HG02759 (cell line): ENCODE measurements around the gene FERMT1.
"Not testable (repeated sequence)": the region's sequence is repeated elsewhere in the genome, so short reads cannot be mapped to it uniquely, and the experiment has no call there.

Experiments used
- ATAC-seq: cut with Tn5 transposase; IDR thresholded peaks from one replicate; pipeline ENCODE4 v1.9.1; 2021; ENCODE audit warnings: mild to moderate bottlenecking, moderate library complexity; ENCODE audit not compliant: unreplicated experiment

The FERMT1 gene

DNA sequence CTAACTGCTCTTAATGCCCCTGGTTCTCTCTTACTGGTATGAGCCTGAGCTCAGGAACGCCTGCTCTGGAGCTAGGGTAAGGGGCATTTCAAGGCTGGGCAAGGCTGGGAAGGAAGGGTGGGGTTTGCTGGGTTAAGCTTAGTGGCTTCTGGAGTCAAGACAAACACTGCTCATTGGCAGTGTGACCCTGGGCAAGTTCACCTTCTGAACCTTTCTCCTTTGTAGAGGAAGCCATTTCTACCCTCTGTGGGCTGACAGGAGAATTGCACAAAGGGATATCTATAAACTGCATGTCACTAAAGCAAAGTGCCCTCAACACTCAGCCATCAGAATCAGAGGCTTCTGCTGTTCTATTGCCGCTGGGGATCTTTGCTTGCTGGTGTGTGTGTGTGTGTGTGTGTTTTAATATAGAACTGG, 48.7 kb downstream of the FERMT1 start:
- ATAC-seq: peak; percentile 78

DNA sequence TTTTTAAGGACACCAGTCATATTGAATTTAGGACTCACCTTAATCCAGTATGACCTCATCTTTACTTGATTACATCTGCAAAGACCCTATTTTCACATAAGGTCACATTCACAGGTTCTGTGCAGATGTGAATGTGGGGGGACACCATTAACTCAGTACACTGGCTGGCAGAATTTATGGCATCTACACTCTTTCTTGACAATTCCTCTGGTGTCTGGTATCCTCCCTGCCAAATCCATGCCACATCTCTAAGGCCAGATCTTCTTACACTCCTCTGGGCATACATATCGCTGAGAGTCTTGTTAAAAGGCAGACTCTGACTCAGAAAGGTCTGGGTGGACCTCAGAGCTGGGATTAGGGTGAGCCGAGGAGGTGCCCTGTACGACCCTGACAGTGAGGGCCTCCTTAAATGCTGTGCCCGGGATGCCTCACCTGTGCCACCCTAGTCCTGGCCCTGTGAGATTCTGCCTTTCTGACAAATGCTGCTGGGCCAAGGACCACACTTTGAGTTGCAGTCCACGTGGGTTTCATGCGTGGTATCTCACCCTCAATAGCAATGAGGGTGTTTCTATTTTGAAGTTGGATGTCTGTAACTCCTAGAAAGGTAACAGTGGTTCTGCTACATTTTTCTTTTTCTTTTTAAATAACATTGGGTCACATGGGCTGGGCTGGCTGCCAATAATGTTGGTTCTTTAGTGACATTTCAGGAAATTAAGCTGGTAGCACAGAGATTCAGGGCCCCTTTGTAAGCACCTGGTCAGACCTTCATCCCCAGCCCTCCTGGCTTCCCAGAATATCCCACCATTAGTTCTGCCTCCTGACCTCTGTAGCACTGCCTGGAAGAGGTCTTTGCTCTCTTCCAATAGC, 51.8 kb downstream of the FERMT1 start:
- no peak for ATAC-seq

DNA sequence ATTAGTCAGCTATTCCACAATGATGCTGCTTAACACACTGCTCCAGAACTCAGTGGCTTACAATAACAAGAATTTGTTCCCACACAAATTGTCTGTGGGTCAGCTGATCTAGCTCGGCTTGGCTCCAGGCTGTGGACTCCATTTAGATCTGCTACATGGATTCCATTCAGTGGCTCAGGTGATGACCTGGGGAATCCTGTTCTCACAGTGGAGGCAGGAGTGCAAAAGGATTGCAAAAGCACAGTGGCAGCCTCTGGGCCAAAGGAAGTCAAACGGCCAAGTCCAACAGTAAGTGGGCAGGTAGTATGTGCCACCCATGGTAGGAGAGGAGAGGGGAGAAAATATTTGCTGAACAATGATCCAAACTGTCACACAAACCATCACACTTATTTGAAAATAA, 53.2 kb downstream of the FERMT1 start:
- ATAC-seq: no peak

DNA sequence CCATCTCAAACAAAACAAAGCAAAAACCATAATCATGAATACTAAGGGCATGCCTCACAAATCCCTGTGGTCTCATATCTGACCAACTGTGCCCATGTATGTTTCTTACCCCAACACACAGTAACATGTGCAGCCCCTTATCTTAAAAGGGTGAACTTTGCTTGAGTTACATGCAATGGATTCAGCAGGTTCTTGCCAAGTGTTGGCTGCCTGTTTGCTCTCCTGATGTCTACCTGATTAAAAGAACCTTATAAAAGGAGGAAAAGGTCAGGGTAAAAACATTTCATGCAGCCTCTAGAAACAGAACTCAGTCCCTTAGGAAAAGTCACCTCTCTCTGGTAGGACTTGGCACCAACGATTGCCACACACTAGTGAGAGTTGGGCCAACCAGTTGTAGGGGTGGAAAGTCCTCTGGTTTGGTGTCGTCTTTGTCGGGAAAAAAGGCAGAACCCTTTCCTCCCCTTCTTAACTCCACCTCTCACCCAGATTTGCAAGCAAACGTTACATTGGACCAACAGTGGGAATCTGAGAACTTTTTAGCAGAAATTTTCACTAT, 55.0 kb downstream of the FERMT1 start:
- no peak for ATAC-seq

DNA sequence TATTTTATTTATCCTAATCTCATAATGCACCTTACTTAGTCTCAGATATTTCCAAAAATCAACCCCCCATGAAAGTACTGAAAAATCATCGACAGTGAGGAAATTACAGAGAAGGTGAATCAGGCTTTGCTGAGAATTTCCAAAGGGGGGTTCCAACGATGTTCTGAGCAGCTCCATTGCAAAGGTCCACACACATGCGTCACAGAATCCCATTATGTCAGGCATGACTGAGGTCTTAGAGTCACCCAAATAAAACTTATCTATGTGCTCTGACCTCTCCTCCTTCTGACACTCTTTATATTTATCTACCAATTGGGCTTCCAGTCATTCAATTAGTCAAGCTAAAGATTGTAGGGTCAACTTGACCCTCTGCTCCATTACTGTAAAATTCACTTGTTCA, 56.2 kb downstream of the FERMT1 start:
- no peak for ATAC-seq

DNA sequence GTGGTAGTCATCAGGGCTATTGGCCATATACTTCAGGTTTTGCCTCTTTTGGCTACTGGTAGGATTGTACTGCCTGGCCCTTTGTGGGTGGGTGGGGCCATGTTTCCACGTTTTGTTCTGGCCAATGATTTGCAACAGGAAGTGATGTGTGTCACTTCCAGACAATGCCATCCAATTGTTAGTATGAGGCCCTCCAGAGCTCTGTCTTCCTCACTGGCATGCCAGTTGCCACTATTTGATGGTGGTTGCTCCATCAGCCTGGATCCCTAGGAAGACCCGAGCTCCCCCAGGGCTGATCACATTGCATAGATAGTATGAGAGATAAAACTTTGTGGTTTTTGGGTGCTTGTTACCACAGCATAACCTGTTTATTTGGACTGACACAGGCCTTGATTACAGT, 61.3 kb downstream of the FERMT1 start:
- ATAC-seq: no peak

DNA sequence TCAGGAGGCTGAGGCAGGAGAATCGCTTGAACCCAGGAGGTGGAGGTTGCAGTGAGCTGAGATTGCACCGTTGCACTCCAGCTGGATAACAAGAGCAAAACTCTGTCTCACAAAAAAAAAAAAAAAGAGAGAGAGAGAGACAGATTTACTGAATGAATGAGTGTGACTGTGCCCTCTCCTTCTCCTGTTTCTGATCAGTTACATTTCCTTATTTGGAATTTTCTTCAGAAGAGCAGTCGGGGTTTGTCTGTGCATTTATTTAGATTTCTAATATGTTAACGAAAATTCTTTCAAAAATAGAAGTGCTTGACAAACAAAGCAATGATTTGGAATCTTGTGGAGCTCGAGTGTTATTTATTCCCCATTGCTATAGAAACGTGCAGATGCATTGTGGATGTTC, 62.6 kb downstream of the FERMT1 start:
- no peak for ATAC-seq

DNA sequence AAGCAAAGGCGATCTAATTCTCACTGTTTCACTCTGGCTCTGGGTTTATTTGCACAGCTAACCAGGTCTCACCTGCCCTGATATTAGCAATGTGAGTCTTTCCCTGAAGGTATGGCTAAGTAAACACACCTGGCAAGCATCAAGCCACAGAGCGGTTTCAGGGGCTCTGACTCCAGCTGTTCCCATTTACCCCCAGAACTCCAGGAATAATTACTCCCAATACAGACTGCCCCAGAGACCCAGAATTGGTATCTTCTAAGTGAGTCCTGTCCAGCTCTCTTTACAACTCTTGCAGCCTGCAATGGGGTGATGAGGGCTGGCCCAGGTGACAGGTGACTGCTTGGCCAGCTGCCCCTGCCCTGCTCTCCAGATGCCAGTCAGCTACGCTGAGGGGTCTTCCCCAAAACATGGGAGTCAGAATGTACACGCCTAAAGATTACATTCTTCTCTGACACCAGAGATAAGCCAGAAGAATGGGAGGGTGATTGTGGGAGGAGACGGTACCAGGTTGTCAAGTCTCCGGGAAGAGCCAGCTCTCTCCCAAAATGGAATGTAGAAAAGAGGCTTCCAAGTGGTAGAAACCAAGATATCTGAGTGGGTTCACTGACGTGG, 64.0 kb downstream of the FERMT1 start:
- ATAC-seq: no peak

DNA sequence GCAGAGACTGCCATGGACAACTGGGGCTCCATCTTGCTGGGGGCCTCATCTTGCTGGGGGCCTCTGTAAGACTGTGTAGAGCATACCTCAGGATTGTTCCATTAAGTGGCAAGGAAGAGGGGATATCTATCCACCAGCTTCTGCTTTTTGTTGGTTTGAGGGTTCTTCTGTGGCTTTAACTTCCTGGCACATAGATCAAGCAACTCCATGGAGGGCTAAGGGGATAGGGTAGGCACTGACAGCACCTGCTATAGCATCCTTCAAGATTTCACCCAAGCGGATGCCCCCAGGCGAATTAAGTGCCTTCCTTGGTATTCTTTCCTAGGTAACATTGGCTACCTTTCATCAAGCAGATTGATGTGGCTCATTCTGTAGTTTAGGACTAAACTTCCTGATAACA, 65.1 kb downstream of the FERMT1 start:
- ATAC-seq: no peak

DNA sequence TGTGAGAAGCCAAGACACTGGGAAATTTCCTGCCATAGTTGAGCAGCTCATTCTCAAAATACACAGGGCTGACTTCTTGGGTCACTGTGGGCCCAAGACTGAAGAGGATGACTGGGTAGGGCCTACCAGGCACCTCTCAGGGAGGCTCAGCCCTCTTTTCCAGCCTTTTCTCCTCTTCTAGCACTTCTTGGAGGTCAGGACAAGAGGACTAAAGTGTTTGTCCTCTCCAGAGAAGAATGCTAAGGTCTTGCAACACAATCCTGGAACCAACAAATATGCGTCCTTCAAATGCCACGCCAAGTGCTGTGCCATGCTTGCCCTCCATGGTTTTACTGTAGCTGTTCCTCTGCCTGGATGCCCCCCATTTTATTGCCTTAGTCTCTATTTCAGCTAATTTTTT, 65.7 kb downstream of the FERMT1 start:
- no peak for ATAC-seq

DNA sequence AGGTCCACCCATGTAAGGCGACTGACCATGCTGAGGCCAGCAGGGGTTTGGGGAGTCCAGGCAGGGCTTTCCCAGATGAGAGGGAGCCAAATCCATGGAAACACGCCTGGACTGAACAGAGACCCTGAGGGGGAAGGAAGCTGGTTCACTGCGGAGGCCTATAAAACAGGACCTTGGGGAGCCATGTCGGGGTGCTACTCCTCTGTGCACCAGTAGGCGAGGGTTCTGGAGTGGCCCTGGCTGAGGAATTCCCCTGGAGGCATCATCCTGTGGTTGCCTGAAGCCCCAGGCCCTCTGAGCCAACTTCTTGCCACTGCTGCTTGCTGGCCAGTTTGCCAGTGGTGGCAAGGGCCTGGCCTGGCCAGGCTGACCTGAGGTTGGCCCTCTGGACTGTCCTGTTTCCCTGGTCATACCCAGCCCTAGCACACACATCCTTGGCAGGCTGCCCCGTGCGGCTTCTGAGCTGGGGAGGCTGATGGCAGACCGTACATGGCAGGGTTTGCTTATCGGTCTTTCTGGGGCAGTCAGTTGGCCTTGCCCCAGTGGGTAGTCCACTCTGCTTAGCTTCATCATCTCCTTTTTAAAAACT, 66.8 kb downstream of the FERMT1 start:
- no peak for ATAC-seq

DNA sequence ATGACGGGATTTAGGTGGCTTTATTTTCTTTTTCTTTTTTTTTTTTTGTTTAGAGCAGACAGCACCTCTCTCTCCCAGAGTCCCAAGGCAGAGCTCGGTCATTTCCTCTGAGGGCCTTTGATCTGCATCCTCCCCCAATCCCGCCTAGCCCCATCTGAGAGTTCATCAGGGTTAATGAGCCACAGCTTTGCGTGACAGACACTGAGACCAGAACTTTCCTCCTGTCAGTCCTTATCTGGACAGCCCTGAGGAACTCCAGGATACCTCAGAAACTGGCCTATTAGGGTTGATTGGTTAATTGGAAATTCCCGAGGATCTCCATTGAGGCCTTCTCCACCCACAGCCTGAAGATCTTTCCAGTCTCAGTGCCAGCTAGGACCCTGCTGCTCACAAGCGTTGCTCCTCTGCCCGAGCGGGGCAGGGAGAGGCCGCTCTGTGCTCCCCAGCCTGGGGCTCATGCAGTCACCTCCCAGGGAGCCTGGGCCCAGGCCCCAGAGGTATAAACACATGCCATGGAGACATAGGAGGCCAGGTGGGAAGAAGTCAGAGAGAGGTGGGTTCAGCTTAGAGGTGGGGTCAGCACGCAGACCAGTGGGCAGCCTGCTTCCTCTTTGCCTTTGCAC, 67.6 kb downstream of the FERMT1 start:
- ATAC-seq: no peak

DNA sequence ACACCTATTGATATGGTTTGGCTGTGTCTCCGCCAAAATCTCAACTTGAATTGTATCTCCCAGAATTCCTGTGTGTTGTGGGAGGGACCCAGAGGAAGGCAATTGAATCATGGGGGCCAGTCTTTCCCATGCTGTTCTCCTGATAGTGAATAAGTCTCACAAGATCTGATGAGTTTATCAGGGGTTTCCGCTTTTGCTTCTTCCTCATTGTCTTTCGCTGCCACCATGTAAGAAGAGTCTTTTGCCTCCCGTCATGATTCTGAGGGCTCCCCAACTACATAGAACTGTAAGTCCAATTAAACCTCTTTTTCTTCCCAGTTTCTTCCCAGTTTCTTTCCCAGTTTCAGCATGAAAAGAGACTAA, 68.2 kb downstream of the FERMT1 start:
- ATAC-seq: not testable (repeated sequence)

DNA sequence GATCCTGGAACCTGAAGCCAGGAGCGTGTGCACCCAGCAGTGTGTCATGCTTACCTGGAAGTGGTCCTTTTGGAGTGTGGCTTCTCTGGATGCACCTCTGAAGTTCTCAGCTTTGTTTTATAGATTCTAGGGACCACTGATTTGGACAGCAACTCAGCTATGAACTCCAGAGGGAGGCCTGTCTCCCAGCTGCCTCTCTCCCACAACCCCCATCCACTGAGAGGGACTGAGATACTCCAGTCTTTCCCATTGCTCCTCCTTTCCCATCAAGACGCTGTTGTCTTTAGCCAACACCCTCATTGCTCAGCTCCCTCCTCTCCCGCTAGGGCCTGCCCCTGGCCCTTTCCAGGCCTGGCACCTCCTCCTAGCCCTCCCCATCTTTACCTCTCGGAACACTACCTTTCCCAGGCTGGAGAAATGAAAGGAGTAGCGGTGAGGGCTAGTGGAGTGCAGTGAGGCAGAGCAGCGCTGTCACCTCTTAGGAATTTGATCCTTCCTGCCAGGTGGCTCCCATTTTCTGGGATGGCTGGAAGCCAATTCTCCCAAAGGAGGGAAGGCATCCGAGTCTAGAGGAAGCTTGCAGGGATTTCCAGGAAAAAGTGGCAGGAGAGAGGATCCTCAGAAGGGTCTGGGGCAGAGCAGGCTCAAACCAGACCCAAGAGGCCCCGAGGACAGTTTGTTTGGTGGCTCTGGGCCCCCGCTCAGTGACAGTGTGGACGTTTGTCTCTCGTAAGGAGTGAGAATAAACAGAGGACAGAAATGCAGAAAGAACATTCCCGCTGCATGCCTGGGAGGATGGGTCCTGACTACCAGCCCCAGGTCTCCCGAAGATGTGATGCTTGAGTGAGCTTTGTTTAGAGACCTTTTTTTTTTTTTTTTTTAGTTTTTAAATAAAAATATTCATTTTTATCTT, 68.8 kb downstream of the FERMT1 start, which contains the start of gene LRRN4:
Gene LRRN4, minus strand, starts transcription at position 285 of the 913 bp plus-strand sequence. CDS start 1,261 bp downstream, outside the sequence.
- ATAC-seq: no peak

DNA sequence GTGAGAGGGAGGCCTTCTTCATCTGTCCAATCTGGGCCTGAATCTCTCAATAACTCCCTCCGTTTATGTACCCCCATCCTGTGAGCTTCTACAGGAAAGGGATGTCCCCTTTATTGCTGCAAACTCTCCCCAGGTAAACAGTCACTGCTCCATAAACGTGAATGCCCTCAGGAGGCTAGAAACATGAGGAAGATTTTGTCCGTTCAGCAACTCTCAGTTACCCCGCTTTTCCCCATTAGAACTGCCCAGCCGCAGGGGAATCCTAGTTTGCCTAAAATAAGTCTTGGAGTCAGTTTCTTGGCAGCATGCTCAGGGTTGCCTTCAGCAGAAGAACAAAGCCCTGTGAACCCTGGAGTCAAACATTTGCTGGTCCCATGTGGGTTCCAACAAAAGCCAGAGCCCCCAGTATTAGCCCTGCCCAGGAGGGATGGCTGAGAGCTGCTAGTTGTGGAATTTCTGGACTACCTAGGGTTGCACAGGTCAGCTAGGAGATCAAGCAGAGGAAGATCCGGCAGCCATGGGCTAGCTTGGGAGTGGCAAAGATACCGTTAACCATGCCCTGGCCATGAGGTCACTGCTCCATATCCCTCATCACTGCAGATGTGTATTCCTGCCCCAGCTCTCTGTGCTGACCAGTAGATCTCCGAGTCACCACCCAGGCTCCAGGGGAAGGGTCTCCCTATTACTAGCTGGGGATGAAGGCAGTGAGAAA, 69.6 kb downstream of the FERMT1 start:
- no peak for ATAC-seq

DNA sequence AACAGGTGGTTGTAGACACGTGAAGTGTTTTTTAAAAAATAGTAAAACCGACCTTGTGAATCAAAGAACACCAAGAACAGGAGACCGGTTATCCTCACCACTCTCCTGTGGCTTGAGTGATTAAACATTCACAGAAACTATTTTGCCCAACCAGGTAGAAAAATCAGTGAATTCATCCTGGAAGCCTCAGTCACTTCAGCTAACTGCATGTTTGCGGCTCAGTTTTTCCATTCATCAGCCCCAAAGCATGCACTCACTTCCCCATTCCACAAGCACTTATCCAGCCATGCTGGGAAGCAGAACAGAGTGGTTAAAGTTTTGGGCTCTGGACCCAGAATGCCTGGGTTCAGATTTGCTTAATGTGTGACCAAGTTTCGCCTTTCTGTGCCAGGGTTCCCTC, 71.3 kb downstream of the FERMT1 start:
- no peak for ATAC-seq

DNA sequence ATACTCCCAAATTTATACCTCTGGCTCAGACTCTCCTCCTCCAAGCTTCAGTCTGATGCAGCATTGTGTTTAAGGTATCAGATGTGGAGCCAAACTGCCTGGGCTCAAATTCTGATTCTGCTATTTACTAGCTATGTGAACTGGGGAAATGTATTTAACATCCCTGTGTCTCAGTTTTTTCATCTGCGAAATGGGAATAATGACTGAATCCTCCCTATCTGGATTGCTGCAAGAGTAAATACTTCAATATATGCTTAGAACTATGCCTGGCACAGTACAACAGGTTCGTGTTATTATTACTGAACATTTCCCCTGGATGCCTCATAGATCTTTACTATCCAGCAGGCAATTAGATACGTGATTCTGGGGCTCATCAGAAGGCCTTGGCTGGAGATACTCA, 74.4 kb downstream of the FERMT1 start:
- no peak for ATAC-seq

DNA sequence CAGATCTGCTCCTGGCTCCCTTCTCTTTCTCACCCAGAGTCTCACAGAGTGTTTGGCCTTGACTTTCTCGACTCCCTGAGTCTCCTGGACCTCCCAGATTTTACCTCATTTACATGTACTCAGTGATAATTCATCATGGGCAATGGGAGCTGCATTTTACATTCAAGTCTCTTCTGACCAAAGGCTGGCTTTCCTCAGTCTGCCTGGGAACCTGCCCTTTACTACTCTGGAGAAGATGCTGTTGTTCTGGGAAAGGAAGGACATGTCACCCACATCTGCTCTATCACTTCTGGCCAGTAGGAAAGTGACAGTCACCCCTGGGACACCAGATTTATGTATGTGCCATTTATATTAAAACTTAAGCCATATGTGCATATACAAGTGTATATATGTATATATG, 76.4 kb downstream of the FERMT1 start:
- ATAC-seq: no peak

DNA sequence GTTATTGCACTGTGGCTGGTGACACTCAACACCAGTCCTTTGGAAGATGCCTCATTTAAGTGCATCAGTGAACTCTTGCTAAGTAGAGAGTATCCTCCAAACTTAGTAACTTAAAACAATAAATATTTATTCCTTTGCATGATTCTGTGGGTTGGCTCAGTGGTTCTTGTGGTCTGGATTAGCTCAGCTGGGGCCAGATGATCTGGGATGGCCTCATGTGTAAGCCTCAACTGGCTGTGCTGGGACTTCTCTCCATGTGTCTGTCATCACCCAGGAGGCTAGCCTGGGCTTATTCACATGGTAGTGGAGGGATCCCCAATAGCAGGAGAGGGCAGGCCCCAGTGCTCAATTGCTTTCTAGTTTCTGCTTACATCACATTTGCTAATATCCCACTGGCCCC, 77.3 kb downstream of the FERMT1 start:
- ATAC-seq: no peak

DNA sequence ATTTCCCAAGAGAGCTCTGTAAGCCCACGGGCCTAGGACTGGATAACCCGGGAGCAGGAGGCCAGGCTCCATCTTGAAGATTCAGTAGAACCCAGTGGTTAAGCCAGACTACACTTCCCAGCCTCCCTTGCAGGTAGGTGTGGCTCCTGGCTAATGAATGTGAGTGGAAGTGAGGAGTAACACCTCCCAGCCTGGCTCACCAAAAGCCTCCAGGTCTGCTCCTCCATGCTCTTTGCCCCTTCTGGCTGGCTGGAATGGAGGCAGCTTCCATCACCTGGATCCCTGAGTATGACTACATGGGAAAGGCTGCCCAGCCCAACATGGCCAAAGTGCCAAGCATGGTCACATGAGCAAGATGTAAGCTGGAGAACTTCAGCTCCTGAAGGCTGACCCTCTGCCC, 78.7 kb downstream of the FERMT1 start:
- ATAC-seq: peak; percentile 50
